Measurements from ENCODE around the gene CRYBG2. TPM values are rescaled to one million over a fixed set of nuclear protein-coding genes. Genes with fewer than 3 reads are reported as not detected.

The CRYBG2 gene
- total RNA-seq, 1 experiment from 2014 or later: 21.1 TPM

DNA sequence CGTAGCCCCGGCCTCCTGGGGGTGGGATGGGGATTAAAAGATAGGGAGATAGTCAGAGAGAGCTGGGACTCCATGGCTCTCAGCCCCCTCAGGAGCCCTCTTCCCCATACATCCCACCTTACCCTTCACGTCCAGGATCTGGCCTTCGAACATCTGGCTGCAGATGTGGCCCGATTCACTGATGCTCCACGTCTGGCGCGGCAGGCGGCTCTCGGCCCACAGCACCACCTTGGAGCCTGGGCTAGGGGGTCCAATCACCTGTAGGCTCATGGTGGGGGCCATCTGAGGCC is 31.9 kb downstream of the CRYBG2 start (continued):
- TF ChIP-seq, protein P1, sequence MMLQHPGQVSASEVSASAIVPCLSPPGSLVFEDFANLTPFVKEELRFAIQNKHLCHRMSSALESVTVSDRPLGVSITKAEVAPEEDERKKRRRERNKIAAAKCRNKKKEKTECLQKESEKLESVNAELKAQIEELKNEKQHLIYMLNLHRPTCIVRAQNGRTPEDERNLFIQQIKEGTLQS (CRISPR knock-in tag; conservative IDR thresholded peaks at IDR 0.05): no peak
- TF ChIP-seq, protein P2, sequence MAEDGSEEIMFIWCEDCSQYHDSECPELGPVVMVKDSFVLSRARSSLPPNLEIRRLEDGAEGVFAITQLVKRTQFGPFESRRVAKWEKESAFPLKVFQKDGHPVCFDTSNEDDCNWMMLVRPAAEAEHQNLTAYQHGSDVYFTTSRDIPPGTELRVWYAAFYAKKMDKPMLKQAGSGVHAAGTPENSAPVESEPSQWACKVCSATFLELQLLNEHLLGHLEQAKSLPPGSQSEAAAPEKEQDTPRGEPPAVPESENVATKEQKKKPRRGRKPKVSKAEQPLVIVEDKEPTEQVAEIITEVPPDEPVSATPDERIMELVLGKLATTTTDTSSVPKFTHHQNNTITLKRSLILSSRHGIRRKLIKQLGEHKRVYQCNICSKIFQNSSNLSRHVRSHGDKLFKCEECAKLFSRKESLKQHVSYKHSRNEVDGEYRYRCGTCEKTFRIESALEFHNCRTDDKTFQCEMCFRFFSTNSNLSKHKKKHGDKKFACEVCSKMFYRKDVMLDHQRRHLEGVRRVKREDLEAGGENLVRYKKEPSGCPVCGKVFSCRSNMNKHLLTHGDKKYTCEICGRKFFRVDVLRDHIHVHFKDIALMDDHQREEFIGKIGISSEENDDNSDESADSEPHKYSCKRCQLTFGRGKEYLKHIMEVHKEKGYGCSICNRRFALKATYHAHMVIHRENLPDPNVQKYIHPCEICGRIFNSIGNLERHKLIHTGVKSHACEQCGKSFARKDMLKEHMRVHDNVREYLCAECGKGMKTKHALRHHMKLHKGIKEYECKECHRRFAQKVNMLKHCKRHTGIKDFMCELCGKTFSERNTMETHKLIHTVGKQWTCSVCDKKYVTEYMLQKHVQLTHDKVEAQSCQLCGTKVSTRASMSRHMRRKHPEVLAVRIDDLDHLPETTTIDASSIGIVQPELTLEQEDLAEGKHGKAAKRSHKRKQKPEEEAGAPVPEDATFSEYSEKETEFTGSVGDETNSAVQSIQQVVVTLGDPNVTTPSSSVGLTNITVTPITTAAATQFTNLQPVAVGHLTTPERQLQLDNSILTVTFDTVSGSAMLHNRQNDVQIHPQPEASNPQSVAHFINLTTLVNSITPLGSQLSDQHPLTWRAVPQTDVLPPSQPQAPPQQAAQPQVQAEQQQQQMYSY (CRISPR knock-in tag; IDR thresholded peaks at IDR 0.05): no peak

DNA sequence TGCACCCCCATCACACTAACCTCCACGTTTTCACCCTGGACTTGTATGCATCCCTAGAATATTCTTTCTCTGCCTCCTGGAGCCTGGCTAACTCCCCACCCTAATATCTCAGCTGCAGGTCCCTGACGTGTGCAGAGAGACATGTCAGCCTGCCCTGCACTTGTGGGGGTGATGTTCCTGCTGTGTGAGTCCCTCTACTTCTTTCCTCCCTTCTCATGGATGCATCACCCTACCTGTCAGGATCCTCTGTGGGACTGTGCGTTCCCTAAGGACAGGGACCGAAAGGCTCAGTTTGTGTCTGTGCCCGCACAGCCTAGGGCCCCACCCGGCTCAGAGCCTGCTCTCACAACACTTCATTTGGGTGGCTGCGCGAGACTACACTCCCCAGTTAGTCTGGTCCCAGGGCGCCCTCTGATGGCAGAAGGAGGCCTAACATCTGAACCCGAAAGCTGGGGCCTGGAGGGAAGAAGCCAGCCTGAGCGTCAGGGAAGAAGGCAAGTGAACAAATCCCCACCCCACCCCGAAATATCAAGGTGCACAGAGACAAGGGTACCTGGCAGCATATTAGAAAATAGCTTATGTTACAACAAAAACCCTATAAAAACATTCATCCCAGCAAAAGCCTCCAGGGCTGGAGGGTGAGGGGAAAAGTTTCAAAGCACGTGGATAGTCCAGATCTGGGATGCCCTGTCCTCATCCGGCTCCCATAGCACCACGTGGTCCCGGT is 32.5 kb downstream of the CRYBG2 start:
- no peaks in the 10 kb centered on the region for H3K9me3 Mint-ChIP-seq
- H3K4me1 Mint-ChIP-seq: peaks cover 20% of the 10 kb centered on the region
- DNase-seq (ENCODE audit: low spot score): peak; percentile 98
- TF ChIP-seq, protein P3, sequence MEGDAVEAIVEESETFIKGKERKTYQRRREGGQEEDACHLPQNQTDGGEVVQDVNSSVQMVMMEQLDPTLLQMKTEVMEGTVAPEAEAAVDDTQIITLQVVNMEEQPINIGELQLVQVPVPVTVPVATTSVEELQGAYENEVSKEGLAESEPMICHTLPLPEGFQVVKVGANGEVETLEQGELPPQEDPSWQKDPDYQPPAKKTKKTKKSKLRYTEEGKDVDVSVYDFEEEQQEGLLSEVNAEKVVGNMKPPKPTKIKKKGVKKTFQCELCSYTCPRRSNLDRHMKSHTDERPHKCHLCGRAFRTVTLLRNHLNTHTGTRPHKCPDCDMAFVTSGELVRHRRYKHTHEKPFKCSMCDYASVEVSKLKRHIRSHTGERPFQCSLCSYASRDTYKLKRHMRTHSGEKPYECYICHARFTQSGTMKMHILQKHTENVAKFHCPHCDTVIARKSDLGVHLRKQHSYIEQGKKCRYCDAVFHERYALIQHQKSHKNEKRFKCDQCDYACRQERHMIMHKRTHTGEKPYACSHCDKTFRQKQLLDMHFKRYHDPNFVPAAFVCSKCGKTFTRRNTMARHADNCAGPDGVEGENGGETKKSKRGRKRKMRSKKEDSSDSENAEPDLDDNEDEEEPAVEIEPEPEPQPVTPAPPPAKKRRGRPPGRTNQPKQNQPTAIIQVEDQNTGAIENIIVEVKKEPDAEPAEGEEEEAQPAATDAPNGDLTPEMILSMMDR (IDR thresholded peaks at IDR 0.05): peak; percentile 85
- no peak for TF ChIP-seq GABPB1 (CRISPR knock-in tag; IDR thresholded peaks at IDR 0.05)
- TF ChIP-seq, protein P4, sequence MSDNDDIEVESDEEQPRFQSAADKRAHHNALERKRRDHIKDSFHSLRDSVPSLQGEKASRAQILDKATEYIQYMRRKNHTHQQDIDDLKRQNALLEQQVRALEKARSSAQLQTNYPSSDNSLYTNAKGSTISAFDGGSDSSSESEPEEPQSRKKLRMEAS (CRISPR knock-in tag; IDR thresholded peaks at IDR 0.05): 0 out of 2 replicates have a peak, but pooled peaks have one; percentile 31
- no peaks in the 10 kb centered on the region for H3K27me3 Mint-ChIP-seq (ENCODE audit: low read depth)
- CTCF ChIA-PET: interaction anchor here (0.6 to 11.1 kb wide), 34 partner anchors 10 to 276 kb away, joined by 3 to 306 read pairs (median 4); partner anchors contain the start of genes CATSPER4, SH3BGRL3, SLC30A2 and UBXN11
- POLR2A ChIA-PET: interaction anchor here (0.8 to 0.9 kb wide), 2 partner anchors 87 to 96 kb away, joined by 3 read pairs; partner anchors contain the start of gene CEP85
- peak; percentile 83 for ATAC-seq
- H3K27ac Mint-ChIP-seq: peak overlapping the region; percentile 93
- peaks cover 21% of the 10 kb centered on the region for H3K36me3 Mint-ChIP-seq
- no peak overlapping the region for H3K4me3 Mint-ChIP-seq

DNA sequence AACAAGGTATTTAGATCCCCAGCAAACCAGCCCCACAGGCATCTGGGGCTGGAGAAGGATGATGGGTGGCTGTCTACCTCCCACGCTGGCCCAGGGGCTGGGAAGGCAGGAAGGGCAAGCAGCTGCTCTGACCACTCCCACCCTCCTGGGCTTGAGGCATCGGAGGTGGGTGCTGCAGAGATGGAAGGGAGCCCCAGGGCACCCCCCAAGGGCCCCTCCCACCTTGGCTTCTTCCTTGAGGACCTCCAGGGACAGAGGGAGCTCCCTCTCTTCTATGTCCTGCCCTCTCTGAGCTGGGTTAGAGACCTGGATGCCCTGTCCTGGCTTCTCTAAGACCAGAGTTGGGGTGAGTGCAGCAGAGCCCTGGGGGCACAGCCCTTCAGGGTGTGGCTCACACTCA is 33.0 kb downstream of the CRYBG2 start:
- ATAC-seq (no peak), DNase-seq (ENCODE audit: low spot score) (no peak)
- CTCF ChIA-PET: interaction anchor here (1.0 to 11.1 kb wide), 13 partner anchors 13 to 156 kb away, joined by 3 to 306 read pairs (median 6); partner anchors contain the start of genes SH3BGRL3 and ZNF593
- Mint-ChIP-seq H3K36me3 (peaks cover 21% of the 10 kb centered on the region), H3K4me3 (no peak overlapping the region), H3K27me3 (ENCODE audit: low read depth) (no peaks in the 10 kb centered on the region), H3K4me1 (peaks cover 22% of the 10 kb centered on the region), H3K9me3 (no peaks in the 10 kb centered on the region), H3K27ac (no peak overlapping the region)
- POLR2A ChIA-PET: no interaction called here
- TF ChIP-seq NR1H2 (CRISPR knock-in tag; IDR thresholded peaks at IDR 0.05): no peak
- TF ChIP-seq, protein P5, sequence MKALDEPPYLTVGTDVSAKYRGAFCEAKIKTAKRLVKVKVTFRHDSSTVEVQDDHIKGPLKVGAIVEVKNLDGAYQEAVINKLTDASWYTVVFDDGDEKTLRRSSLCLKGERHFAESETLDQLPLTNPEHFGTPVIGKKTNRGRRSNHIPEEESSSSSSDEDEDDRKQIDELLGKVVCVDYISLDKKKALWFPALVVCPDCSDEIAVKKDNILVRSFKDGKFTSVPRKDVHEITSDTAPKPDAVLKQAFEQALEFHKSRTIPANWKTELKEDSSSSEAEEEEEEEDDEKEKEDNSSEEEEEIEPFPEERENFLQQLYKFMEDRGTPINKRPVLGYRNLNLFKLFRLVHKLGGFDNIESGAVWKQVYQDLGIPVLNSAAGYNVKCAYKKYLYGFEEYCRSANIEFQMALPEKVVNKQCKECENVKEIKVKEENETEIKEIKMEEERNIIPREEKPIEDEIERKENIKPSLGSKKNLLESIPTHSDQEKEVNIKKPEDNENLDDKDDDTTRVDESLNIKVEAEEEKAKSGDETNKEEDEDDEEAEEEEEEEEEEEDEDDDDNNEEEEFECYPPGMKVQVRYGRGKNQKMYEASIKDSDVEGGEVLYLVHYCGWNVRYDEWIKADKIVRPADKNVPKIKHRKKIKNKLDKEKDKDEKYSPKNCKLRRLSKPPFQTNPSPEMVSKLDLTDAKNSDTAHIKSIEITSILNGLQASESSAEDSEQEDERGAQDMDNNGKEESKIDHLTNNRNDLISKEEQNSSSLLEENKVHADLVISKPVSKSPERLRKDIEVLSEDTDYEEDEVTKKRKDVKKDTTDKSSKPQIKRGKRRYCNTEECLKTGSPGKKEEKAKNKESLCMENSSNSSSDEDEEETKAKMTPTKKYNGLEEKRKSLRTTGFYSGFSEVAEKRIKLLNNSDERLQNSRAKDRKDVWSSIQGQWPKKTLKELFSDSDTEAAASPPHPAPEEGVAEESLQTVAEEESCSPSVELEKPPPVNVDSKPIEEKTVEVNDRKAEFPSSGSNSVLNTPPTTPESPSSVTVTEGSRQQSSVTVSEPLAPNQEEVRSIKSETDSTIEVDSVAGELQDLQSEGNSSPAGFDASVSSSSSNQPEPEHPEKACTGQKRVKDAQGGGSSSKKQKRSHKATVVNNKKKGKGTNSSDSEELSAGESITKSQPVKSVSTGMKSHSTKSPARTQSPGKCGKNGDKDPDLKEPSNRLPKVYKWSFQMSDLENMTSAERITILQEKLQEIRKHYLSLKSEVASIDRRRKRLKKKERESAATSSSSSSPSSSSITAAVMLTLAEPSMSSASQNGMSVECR (CRISPR knock-in tag; IDR thresholded peaks at IDR 0.05; ENCODE audit: borderline replicate concordance): no peak
- no peak for TF ChIP-seq RORB (CRISPR knock-in tag; IDR thresholded peaks at IDR 0.05)
- TF ChIP-seq, protein P6, sequence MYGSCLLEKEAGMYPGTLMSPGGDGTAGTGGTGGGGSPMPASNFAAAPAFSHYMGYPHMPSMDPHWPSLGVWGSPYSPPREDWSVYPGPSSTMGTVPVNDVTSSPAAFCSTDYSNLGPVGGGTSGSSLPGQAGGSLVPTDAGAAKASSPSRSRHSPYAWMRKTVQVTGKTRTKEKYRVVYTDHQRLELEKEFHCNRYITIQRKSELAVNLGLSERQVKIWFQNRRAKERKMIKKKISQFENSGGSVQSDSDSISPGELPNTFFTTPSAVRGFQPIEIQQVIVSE (CRISPR knock-in tag; IDR thresholded peaks at IDR 0.05; ENCODE audit: borderline replicate concordance): no peak
- TF ChIP-seq, protein P3 (IDR thresholded peaks at IDR 0.05): no peak
- no peak for TF ChIP-seq EMX1 (CRISPR knock-in tag; IDR thresholded peaks at IDR 0.05)
- no peak for TF ChIP-seq NFE2L1 (CRISPR knock-in tag; IDR thresholded peaks at IDR 0.05)
- TF ChIP-seq, protein P7, sequence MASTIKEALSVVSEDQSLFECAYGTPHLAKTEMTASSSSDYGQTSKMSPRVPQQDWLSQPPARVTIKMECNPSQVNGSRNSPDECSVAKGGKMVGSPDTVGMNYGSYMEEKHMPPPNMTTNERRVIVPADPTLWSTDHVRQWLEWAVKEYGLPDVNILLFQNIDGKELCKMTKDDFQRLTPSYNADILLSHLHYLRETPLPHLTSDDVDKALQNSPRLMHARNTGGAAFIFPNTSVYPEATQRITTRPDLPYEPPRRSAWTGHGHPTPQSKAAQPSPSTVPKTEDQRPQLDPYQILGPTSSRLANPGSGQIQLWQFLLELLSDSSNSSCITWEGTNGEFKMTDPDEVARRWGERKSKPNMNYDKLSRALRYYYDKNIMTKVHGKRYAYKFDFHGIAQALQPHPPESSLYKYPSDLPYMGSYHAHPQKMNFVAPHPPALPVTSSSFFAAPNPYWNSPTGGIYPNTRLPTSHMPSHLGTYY (CRISPR knock-in tag; IDR thresholded peaks at IDR 0.05): no peak

Measured in WTC11 (cell line).